Glomerular visceral epithelial cell (primary cell): Measurements from ENCODE around the gene MYL6B.

Source experiments
- DNase-seq: peaks from one replicate; pipeline ENCODE4 v3.0.0-alpha.2; 2016; ENCODE audit errors: extremely low spot score

The MYL6B gene

GRCh38 chr12:56152756-56153677, 630 bp downstream of the MYL6B start:
- no peak for DNase-seq

- no peak for DNase-seq
These were observed 1.3 kb downstream of the MYL6B start for GRCh38 chr12:56153678-56154065.

- DNase-seq, result no peak
These were observed 1.9 kb downstream of the MYL6B start for GRCh38 chr12:56154246-56154771.

GRCh38 chr12:56154818-56155217, 2.4 kb downstream of the MYL6B start:
- no peak for DNase-seq

- DNase-seq, result no peak
These were observed 3.0 kb downstream of the MYL6B start for GRCh38 chr12:56155256-56155845.

- peak; percentile 56 for DNase-seq
These were observed 4.2 kb downstream of the MYL6B start for GRCh38 chr12:56156464-56157200.

- DNase-seq, result peak; percentile 91
These were observed 5.0 kb downstream of the MYL6B start for GRCh38 chr12:56157201-56158028.

- DNase-seq, result peak; percentile 97
These were observed 5.9 kb downstream of the MYL6B start, which contains the start of gene MYL6 for GRCh38 chr12:56158029-56158925. Gene MYL6 (plus strand): TSS chr12:56158359. CDS start chr12:56158402, 43 bp downstream.

- peak; percentile 72 for DNase-seq
These were observed 6.6 kb downstream of the MYL6B start for GRCh38 chr12:56158926-56159461.

GRCh38 chr12:56159482-56160192, 7.2 kb downstream of the MYL6B start:
- DNase-seq, result peak; percentile 5

- DNase-seq, result peak; percentile 50
These were observed 7.9 kb downstream of the MYL6B start for GRCh38 chr12:56160193-56160763.

- DNase-seq, result no peak
These were observed 8.7 kb downstream of the MYL6B start for GRCh38 chr12:56160894-56161689.

GRCh38 chr12:56161690-56162351, 9.4 kb downstream of the MYL6B start:
- no peak for DNase-seq

- no peak for DNase-seq
These were observed 10.3 kb downstream of the MYL6B start for GRCh38 chr12:56162468-56163290.

- DNase-seq, result no peak
These were observed 11.4 kb downstream of the MYL6B start for GRCh38 chr12:56163533-56164344.

- DNase-seq, result peak; percentile 25
These were observed 11.9 kb downstream of the MYL6B start for GRCh38 chr12:56164345-56164729.
